ENCODE results near the gene RAB29. TPM values are rescaled to one million over a fixed set of nuclear protein-coding genes. Genes with fewer than 3 reads are reported as not detected.
A peak's percentile ranks its signal among the peaks of the same experiment; 100 is the strongest.

Gene RAB29
- total and polyA plus RNA-seq, 9 of the 15 experiments (the other 6 are each of a cell fraction or from before 2014, with no cell fraction given) = 6.3 to 17.6 (median 8.0) TPM

- TF ChIP-seq ZBTB40 (IDR thresholded peaks at IDR 0.05) (peak; percentile 28; the same call in 1 of the 2 replicates), ZBTB40 (CRISPR knock-in tag; IDR thresholded peaks at IDR 0.05) (no peak), HDAC2 (IDR thresholded peaks at IDR 0.05) (0 out of 2 replicates have a peak, but pooled peaks have one; percentile 8), RBM17 (IDR thresholded peaks at IDR 0.05; ENCODE audit: borderline replicate concordance, low read depth, low read length) (no peak), NFYB (IDR thresholded peaks at IDR 0.05; ENCODE audit: extremely low read depth, insufficient read length) (peak; percentile 5)
These were observed 876 bp downstream of the RAB29 start (continued) for GRCh38 chr1:205774198-205775014.

Measured in K562 (cell line).